Measurements from ENCODE around the gene FAM216B.

Gene FAM216B

GRCh38 chr13:42836930-42837690 lies 55.7 kb downstream of the FAM216B start:
- no peak for DNase-seq

Measured in activated gamma-delta T cell treated with Interleukin-2 at 50 U/mL for 16 hours (primary cell).